Head of caudate nucleus (tissue), 42 donors: Measurements from ENCODE around the gene NUP214.
"Not testable (repeated sequence)": the region's sequence is repeated elsewhere in the genome, so short reads cannot be mapped to it uniquely, and the experiment has no call there.

Source experiments
- DNase-seq, 42 donors: peaks; one replicate each; pipeline versions ENCODE4 v3.0.0 to v3.0.0-alpha.2; 2020 to 2021; ENCODE audit warnings: mixed read lengths in 7 of 42
- intact Hi-C: fragments of 100-400 bp; cut with DNase I; formaldehyde crosslinking; loops from one replicate; pipeline ENCODE4 v1.15.0; 2022

Gene NUP214

DNA sequence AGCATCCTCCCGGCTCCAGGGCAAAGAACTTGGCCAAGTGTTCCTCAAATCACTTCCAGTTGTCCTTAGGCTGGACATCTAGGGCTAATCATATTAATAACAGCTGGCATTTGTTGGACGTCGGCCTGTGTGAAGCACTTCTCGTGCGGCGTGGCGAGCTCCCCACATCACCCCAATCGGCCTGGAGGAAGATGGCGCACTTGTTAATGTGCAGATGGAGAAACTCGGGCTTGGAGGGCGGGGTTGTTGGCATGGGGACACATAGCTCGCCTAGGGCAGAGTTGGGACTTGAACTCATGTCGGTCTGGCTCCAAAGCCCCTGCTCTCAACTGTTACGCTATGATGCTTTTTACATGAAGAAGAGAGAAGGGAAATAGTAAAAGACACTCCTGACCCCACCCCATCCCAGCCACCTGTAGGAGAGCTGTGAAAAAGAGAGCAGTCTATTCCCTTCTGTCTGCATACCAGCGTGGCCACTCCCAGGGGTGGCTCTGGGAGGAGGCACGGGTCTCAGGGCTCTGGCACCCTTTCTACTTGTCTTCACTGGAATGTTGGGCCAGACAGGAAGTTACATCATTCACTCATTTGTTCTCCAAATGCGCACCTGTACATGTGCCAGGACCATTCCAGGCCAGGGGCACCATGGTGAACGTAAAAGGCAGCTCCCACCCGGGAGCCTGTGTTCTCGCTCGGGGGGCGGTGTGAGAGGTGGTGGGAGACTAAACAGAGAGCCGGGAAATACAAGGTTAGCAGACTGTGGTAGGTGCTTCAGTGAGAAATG, 12.8 kb upstream of the NUP214 start:
- peak in 24 of 42 donors; percentile 15 to 74 (median 48) for DNase-seq
- intact Hi-C loops: no loop called here

DNA sequence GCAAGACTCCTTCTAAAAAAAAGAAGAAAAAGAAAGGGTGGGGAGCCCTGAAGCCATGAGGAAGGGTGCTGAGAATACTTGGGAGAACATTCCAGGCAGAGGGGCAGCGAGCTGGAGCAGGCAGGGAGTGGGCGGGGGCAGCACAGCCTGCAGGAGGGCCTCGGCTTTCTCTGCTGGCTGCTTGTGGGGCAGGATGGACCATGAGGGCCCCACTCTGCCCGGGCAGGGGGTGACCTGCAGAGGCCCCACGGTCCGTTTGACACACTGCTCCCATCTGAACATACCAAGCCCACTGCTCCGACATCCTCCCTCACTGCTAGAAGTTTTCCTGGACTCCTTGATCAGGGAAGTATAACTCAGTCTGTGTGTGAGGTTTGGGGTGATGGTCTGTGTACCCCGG, 11.7 kb upstream of the NUP214 start:
- intact Hi-C loops: no loop called here
- peak in 4 of 42 donors; percentile 0 to 28 (median 16) for DNase-seq

DNA sequence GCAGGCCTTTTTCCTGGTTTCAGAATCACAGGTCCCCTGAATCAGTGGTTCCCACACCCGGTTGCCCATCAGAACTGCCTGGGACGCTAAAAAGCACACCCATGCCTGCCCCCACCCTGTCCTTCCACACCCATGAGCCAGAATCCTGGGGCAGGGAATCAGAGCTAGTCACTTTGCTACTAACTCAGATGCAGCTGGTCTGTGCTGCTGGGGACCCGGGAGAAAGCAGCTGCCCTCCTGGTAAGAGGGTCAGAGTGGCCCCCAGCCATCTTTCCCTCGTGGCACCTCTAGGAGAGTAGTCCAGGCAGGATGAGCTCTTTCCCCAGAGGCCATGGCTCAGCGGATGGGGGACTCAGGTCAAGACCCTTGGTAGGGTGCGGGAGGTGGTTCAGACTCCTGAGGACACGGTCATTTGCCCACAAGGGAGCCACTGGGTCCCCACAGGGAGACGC, 11.3 kb upstream of the NUP214 start:
- intact Hi-C loops: no loop called here
- peak in 4 of 42 donors; percentile 2 to 39 (median 17) for DNase-seq

DNA sequence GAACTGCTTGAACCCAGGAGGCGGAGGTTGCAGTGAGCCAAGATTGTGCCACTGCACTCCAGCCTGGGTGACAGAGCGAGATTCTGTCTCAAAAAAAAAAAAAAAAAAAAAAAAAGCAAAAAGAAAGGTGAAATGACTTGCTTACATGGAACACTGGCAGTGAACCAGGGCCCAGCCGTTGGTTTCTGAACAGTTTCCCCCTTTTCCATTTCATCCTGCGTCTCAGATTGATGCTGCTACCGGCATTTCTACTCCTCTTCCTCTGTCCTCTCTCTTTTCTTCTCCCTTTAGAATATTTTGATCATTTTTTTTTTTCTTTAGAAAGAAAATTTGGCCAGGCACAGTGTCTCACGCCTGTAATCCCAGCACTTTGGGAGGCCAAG, 10.0 kb upstream of the NUP214 start:
- intact Hi-C loops: not testable (repeated sequence)
- peak in 2 of 42 donors; percentile 3 to 28 for DNase-seq

DNA sequence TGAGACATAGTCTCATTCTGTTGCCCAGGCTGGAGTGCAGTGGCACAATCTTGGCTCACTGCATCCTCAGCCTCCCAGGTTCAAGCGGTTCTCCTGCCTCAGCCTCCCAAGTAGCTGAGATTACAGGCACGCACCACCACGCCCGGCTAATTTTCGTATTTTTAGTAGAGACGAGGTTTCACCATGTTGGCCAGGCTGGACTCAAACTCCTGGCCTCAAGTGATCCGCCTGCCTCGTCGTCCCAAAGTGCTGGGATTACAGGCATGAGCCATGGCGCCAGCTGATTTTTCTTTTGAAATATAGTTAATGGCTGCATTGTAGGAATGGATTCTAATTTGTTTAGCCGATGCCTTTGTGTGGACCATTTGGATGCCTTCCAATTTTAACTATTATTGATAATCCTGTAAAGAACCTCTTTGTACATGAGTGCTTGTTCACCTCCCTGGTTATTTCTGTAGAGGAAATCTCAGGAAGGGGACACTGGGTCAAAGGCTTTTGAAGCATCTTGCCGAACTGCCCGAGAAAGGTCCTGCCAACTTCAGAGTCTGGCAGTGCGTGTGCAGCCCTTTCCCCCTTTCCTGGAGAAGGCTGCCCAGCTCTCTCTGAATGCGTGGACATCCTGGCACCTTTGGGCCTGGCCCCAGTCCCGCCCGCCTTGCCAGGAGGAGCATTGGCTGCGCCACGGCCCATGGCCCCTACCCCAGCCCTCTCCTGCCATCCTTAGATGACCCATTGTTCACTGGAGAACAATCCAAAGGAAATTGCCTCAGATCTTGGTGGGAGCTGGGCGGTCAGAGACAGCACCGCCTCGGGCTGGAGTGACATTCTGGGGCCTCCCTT, 8.9 kb upstream of the NUP214 start:
- DNase-seq: peak in 26 of 42 donors; percentile 27 to 74 (median 55)
- intact Hi-C loops: no loop called here

DNA sequence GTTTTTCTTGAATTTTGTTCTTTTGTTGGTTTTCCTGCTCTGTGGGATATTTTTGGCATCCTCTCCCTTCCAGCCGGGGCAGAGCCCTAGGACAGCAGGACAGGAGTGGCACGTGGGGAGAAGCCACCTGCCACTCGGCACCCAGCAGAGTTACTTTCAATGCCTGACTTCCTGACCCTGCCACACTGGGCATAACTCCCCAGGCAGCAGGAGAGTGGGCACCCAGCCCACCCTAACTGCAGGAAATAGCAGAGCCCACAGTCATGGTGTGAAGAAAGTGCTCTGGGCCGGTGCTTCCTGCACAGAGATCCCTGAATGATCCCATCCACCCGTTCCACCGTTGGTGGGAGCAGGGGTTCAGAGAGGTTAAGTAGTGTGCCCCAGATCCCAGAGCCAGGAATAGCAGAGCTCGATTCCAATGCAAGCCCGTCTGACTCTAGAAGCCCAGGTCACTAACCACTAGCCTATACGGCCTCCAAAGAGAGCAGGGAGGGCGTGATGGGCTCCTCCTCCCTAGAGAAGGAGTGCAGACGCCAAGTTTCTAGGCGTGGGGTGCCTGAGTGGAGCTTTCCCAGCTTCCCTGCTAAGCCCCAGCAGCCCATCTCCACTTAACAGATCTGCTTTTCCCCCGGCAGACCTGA, 8.1 kb upstream of the NUP214 start:
- intact Hi-C loops: no loop called here
- DNase-seq: peak in 2 of 42 donors; percentile 9 to 29

DNA sequence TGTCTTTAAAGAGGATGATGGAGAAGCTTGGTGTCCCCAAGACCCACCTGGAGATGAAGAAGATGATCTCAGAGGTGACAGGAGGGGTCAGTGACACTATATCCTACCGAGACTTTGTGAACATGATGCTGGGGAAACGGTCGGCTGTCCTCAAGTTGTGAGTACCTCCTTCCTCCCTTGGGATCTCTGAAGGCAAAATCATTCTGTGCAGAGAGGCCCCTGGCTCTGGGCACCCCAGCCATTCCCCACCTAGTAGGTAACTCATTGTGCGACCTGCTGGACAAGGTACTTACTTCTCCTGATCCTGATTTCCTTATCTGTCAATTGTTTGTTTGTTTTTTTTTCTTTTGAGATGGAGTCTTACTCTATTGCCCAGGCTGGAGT, 7.6 kb upstream of the NUP214 start:
- no peak for DNase-seq

DNA sequence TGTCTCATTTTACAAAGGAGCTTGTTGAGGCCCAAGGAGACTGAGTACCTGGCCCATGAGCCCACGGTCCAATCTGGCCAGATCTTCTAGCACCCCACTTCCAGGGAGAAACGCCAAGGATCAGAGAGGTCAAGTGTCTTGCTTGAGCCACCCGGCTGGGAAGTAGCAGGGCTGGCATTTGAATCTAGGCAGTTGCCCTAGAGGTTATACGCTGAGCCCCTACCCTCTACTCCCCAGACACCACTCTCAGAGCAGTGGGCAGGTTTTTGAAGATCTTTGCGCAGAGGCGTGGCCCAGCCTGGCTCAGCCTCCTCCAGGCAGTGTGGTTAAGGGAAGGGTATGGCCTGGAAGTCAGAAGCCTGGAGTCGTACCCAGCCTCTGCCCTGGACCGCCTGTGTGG, 5.8 kb upstream of the NUP214 start:
- intact Hi-C loops: no loop called here
- DNase-seq: peak in 1 of 42 donors; percentile 18

More for the DNA sequence above, 7.6 kb upstream of the NUP214 start:
- intact Hi-C loops: no loop called here

DNA sequence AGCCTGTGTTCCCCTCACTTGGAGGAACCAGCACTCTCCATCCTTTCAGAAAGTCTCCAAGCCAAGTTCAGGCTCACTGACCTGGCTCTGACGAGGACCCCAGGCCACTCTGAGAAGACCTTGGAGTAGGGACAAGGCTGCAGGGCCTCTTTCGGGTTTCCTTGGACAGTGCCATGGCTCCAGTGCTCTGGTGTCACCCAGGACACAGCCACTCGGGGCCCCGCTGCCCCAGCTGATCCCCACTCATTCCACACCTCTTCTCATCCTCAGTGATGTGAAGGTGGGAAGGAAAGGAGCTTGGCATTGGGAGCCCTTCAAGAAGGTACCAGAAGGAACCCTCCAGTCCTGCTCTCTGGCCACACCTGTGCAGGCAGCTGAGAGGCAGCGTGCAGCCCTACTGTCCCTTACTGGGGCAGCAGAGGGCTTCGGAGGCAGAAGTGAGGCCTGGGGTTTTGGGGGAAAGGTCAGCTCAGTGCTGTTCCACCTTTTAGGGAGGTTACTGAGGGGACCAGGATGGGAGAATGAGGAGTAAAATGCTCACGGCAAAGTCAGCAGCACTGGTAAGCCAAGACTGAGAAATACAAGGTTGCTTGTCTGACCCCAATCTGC, 4.7 kb upstream of the NUP214 start:
- no peak for DNase-seq
- intact Hi-C loops: loop anchor here (10.0 kb wide), 1 partner anchor 416 kb away; no protein-coding TSS in a partner anchor

DNA sequence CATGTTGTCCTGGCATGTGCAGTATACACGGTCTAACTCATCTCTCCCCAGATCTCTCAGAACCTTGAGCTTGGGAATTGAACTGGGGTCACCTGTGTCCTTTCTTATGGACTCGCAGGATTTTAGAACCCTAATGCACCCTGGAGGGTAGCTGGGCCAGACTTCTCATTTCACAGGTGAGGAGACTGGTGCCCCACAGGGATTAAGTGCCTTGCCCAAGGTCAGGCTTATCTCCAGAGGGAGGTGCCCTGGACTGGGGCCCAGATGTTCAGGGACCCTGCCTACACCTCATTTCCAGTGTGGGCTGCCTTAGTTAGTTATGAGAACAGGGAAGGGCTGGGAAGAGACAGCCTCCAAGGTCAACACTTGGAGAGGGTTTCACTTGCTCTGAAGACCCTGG, 4.0 kb upstream of the NUP214 start:
- DNase-seq: no peak
- intact Hi-C loops: loop anchor here (10.0 kb wide), 1 partner anchor 417 kb away; no protein-coding TSS in a partner anchor

DNA sequence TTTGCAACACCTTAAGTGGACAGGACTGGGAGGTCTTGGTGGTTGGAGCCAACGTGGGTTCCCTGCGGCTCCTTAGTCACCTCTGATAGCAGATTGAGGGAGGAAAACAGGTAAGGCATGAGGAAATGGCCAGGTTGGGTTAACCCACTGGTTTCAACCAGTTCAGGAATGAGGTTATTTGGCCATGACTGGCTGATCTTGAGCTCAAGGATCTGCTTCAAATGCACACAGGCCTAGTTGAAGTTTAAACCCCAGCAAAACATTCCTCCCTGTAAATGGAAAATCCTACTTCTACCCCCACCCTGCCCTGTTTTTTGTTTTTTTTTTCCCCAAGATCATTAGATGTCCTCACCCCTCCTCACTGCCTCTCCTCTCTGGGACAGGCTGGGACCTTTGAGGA, 3.2 kb upstream of the NUP214 start:
- no peak for DNase-seq

DNA sequence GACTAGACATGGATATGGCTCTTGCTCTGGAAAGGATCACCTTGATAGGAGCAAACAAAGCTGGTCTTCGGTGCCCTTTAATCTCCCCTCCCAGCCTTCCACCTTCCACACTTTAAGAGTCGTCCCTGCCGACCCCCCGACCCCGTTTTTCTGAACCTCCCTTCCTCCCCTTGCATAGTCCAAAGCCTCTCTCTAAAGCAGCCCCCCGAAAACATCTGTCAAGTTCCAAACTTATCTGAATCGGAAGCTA, 423 bp upstream of the NUP214 start:
- peak in 1 of 42 donors; percentile 36 for DNase-seq
- intact Hi-C loops: loop anchor here (10.0 kb wide), 1 partner anchor 420 kb away; no protein-coding TSS in a partner anchor

More for the DNA sequence above, 3.2 kb upstream of the NUP214 start:
- intact Hi-C loops: loop anchor here (10.0 kb wide), 1 partner anchor 417 kb away; no protein-coding TSS in a partner anchor

DNA sequence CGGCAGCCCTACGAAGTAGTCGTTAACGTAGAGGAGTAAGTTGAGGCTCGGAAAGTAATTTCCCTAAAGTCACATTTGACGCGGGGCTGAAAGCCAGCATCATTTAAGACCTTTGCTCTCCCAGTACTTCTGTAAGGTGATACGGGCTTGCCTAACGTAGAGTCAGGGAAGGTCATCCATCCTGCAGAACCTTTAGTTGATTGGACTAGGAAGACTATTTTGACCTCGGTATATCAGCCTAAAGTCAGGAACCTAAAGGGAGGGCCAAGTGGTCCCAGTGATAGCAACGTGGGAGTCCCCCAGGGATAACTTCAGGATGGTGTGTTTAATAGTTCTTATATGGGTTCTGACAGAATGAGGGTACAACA, 657 bp downstream of the NUP214 start:
- intact Hi-C loops: loop anchor here (10.0 kb wide), 1 partner anchor 421 kb away; no protein-coding TSS in a partner anchor
- no peak for DNase-seq

DNA sequence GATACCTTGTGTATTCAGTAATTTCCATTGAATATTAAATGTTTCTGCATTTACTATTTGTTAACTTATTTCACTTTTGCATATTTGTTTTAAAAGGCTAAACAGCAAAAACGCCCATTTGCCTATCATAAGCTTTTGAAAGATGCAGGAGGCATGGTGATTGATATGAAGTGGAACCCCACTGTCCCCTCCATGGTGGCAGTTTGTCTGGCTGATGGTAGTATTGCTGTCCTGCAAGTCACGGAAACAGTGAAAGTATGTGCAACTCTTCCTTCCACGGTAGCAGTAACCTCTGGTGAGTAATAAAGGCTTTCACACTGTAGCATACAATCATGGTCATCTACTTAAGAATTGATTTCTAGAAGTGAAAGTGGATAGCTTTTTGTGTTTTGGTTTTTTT, 3.8 kb downstream of the NUP214 start:
- intact Hi-C loops: loop anchor here (10.0 kb wide), 1 partner anchor 424 kb away; no protein-coding TSS in a partner anchor
- DNase-seq: no peak

DNA sequence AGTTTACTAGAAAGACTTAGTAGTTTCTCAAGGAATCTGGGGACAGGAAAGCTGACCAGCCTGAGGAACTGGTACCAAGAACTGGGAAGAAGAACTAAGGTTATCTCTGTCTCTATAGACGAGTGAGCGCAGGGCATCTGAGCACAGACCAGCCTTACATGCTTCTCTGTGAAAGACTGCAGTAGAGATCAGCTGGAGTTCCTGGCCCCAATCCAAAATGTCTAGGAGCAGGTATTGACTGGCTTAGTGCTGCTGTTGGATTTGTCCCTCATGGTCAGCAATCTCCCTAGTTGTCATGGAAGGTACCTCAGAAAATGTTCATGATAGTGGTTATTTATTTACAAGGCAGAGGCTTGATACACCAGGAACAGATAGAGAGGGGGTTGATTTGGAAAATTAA, 13.3 kb downstream of the NUP214 start:
- DNase-seq: no peak
- intact Hi-C loops: no loop called here

DNA sequence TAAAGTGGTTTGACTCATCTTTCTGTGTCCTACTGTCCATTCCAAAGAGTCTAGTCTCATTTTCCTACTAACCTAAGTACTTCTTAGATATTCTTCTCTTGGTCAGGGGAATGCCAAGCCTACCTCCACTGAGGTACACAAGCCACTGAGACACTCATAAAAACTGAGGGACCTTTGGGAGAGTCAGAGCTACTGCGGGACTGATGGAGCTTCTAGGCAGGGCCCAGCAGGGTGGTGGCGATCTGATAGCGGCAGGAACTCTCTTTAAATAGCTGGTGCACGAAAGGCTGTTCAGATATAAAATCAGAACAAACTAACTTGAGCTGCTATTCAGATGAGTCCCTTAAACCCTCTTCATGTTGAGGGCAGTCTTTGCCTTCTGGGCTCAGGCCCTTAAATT, 14.7 kb downstream of the NUP214 start:
- intact Hi-C loops: no loop called here

DNA sequence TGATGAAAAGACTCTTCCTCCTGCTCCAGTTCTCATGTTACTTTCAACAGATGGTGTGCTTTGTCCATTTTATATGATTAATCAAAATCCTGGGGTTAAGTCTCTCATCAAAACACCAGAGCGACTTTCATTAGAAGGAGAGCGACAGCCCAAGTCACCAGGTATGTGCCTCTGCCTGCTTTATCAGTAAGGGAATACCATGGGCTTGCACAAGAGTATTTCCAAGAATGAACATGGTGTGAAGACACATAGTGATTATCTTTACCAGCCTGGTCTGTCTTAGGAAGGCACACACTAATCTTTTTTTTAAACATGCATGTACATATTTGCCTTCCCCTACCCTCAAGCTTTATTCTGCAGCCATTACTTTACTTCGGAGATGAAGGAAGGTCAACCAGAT, 15.2 kb downstream of the NUP214 start:
- intact Hi-C loops: no loop called here
- DNase-seq: no peak

More for the DNA sequence above, 14.7 kb downstream of the NUP214 start:
- DNase-seq: no peak

DNA sequence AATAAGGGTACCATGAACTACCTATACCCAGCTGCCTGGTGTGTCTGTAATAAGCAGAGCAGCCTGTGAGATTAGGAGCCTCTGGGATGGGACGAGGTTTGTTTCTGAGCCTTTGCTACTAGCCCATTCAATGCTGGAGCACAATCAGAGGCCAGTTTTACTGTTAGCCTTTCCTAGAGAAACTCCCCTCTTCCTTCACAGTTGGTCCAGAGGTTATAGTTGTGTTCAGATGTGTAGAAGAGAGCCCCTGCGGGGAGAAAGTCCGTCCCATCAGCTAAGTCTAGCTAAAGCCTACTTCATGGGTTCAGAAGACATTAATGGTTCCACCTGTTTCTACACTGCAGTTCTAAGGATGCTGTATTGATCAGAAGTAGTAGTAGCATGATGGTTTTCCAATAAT, 16.8 kb downstream of the NUP214 start:
- intact Hi-C loops: no loop called here
- DNase-seq: no peak

DNA sequence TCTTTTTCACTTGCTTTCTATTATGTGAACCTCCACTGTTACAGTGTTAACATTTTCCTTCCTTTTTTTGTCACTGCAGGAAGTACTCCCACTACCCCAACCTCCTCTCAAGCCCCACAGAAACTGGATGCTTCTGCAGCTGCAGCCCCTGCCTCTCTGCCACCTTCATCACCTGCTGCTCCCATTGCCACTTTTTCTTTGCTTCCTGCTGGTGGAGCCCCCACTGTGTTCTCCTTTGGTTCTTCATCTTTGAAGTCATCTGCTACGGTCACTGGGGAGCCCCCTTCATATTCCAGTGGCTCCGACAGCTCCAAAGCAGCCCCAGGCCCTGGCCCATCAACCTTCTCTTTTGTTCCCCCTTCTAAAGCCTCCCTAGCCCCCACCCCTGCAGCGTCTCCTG, 18.8 kb downstream of the NUP214 start:
- no peak for DNase-seq
- intact Hi-C loops: no loop called here
